GM19099 (cell line): ENCODE data around the gene NECAP2.

ENCODE experiments used
- POLR2A ChIP-seq: IDR thresholded peaks from 3 replicates; pipeline ENCODE4 v1.6.1; 2011; ENCODE audit warnings: low read depth; ENCODE audit not compliant: insufficient read length; ENCODE audit errors: extremely low read depth

Gene NECAP2

DNA sequence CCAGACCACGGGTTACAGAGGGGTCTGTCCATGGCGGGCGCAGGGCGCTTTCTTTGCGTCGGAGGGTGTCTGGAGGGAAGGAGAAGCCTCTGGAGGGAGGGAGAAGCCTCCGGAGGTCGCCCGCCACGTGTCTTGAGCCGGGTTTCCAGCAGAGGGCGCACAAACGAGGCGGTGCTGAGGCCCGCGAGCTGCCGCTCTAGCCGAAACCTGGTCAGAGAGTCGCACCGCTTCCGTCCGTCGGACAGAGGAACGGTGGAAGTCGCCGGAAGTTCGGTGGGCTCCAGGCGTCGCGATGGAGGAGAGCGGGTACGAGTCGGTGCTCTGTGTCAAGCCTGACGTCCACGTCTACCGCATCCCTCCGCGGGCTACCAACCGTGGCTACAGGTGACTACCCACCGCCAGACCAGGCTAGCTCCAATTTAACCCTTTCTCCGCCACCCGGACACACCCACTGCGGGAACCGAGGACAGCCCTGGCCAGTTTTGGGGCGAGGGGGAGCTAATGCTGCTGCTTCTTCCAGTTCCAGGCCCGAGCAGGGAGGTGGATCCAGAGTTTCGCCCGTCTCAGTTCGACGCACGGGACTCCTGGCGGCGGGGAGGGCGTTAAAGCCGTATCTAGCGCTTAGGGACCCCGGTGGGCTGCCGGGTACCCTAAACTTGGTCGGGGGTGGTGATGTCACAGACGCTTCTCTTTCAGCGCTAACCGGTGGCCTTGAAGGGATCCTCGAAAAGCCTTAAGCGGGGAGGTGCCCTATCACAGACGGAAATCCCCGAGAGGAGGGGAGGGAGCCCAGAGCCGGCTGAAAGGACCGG is at the start of gene NECAP2:
NECAP2 (plus strand) TSS at position 255 of the 812 bp plus-strand sequence; CDS start at position 293, 38 bp downstream.
- TF ChIP-seq POLR2A = peak; percentile 97

DNA sequence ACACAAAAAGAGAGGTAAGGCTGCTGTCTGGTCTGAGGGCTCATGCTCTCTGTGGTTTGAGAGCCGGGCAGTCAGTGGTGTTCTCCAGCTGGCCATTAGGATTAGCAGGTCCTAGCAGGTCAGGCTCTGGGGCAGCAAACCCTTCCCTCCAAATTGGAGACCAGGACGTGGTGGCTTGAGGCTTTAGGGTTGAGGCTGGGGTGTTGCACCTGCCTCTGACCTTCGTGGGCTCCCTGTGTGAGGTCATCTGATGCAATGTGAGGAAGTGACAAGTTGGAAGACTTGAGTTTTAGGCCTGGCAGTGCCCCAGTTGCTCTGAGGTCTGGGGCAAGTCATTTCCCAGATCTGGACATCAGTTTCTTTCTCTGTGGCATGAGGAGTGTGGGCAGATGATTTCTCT is 49.1 kb upstream of the NECAP2 start:
- no peak for TF ChIP-seq POLR2A

DNA sequence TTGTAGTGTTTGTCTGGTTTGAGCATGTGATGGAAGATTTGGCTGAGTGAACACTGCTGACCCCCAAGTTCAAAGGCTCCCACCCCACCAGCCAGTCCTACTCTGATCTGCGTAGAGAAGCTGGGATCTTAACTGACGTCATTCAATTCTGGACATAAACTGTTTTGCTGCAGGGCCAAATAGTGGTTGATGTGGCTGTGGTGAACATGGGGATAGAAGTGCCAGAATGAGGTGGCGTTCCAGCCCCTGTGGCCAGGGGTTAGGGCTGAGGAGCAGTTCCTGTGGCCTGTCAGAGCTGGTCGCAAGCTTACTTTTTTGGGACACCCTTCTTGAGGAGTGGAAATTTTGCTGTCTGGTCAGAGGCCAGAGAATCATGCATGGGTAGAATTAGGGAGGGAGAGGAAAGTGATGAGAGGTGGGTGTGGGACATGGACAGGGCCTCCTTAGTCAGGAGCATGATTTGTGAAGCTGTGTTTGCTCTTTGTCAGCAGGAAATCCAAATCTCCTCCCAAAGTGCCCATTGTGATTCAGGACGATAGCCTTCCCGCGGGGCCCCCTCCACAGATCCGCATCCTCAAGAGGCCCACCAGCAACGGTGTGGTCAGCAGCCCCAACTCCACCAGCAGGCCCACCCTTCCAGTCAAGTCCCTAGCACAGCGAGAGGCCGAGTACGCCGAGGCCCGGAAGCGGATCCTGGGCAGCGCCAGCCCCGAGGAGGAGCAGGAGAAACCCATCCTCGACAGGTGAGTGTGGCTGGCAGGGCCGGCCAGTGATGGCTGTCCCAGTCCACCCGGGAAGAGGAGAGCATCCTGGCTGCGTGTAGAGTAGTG is 47.6 kb upstream of the NECAP2 start:
- TF ChIP-seq POLR2A = no peak

- no peak for TF ChIP-seq POLR2A
These were observed 46.7 kb upstream of the NECAP2 start for GRCh38 chr1:16393570-16394521.

DNA sequence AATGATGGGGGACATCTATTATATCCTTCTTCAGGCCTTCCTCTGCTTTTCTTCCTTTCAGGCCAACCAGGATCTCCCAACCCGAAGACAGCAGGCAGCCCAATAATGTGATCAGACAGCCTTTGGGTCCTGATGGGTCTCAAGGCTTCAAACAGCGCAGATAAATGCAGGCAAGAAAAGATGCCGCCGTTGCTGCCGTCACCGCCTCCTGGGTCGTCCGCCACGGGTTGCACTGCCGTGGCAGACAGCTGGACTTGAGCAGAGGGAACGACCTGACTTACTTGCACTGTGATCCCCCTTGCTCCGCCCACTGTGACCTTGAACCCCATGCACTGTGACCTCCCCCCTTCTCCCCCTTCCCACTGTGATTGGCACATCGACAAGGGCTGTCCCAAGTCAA is 45.5 kb upstream of the NECAP2 start:
- TF ChIP-seq POLR2A = no peak

- TF ChIP-seq POLR2A = no peak
These were observed 43.9 kb upstream of the NECAP2 start for GRCh38 chr1:16396591-16396990.

DNA sequence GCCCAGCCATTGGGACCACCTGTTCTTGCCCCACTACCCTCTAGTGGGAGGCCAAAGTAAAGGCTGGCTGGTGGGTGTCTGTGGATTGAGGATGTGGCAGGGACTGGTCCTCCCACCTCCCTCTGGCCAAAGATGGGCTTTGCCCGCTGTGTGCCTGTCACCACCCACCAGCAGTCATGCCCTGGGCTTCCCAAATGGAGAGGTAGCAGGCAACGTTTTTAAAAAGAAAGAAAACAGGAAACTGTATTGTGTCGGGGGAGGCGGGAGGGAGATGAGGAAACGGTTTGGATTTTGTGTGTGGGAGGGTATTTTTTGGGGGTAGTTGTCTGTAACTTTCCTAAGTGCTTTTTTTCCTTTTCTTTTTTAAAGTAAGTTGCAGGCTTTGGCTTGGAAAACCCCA is 43.4 kb upstream of the NECAP2 start:
- TF ChIP-seq POLR2A = no peak

DNA sequence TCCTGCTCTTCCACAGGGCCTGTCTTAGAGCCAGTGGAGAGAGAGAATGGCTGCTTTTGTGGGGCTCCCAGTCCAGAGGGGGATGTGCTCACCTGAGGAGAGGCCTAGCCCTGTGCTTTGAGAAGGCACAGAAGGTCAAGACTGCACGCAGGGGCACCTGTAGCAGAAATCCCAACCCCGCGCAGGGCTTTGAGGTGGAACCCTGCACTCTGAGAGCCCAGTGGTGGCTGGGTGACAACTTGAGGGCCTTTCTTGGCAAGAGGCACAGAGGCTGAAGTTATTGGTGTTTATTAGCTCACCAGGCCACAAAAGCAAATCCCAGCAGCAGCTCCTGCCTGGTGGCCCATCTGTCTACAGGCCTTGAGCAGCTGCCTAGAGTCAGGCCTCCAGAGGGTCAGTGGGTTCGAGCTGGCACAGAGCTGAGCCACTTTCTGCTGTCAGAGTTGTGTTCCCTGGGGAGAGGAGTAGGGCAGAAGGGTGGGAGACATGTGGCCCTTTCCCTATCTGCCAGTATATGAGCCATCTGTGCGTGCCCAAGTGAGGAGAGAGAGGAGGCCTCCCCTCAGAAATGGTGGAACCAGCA is 42.1 kb upstream of the NECAP2 start:
- TF ChIP-seq POLR2A = no peak

DNA sequence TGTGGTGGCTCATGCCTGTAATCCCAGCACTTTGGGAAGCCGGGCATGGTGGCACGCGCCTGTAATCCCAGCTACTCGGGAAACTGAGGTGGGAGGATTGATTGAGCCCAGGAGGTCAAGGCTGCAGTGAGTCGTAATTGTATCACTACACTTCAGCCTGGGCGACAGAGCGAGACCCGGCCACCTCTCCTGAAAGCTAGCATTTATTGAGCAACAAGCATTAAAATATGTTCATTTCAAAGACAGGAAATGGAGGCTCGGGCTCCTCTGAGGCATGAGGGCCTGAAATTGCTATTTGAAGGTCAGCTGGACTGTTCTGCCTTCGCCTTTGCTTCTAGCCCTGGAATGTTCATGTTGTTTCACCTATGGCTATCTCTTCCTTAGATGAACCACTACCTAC is 37.8 kb upstream of the NECAP2 start:
- no peak for TF ChIP-seq POLR2A

DNA sequence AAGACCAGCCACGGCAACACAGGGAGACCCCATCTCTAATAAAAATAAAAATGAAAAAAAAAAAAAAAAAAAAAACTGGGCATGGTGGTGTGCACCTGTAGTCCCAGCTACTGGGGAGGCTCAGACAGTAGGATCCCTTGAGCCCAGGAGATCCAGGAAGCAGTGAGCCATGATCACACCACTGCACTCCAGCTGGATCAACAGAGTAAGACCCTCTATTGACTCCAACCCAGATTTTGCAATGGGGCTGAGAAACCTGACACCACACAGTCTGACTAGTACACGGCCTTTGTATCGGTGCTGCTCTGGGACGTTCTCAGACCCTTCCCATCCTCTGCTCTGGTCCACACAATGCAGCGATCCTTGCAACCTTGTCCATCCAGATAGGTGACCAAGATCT is 35.1 kb upstream of the NECAP2 start:
- TF ChIP-seq POLR2A = no peak

GRCh38 chr1:16406868-16407267 is 33.7 kb upstream of the NECAP2 start:
- no peak for TF ChIP-seq POLR2A

DNA sequence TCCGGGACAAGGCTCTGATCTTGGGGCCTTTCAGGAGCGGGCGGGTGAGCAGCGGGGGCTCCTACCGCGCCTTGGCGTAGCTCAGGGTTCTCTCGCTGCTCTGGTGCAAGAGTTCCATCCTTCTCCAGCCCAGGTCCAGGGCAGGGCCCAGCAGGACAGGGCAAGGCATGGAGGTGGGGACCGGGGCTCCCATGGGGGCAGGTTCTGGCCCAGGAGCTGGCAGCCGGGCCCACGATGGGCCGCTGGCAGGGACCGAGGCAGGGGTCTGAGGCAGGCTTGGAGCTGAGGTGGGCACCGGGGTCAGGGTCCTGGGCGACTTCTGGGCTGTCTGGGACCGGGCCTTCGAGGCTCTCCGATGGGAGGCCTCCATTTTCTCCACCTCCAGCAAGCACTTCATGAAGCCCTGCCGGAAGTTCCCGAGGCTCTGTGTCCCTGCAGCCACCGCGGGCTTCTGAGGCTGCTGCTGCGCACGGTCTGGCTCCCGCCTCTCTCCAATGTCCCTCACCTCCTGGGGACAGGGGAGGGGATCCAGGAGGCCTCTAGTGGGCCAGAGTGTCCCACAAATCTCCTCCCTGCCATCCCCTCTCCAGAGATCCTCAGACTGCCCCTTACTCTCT is 30.9 kb upstream of the NECAP2 start:
- no peak for TF ChIP-seq POLR2A

- no peak for TF ChIP-seq POLR2A
These were observed 29.7 kb upstream of the NECAP2 start for GRCh38 chr1:16410803-16411202.

DNA sequence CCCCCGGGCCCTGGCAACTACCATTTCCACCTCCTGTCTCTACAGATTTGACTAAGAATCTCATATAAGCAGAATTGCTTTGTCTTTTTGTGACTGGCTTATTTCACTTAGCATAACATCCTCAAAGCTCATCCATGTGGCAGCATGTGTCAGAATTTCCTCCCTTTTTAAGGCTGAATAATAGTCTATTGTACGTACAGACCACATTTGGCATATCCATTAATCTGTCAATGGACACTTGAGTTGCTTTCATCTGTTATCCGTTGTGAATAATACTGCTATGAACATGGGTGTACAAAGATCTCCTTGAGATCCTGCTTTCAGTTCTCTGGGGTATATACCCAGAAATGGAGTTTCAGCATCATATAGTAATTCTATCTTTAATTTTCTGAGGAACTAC is 27.3 kb upstream of the NECAP2 start:
- TF ChIP-seq POLR2A = no peak
